ENCODE measurements around the gene WDR7. TPM values are rescaled to one million over a fixed set of nuclear protein-coding genes. Genes with fewer than 3 reads are reported as not detected.

Gene WDR7
- total and polyA plus RNA-seq, 10 of the 15 experiments (the other 5 are each of a cell fraction or from before 2014, with no cell fraction given): 2.8 to 16.5 (median 11.7) TPM

DNA sequence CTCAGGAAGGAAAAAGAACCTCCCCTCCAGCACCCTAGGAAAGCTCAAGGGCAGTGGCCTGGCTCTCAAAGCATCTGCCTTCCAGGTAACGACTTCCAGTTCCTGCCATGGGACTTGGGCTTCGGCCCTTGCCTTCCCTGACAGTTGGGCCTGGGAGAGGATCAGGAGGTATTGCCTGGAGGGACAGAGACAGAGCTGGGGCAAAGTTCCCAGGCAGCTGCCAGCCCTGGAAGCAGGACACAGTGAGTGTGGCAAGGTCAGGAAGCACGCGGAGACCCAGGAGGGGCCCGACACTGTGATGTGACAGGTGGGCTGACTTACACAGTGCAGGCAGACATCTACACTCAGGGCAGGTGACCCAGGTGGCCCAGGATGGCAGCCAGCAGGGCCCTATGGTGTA lies 408.2 kb downstream of the WDR7 start:
- ChIA-PET RAD21 (ENCODE audit: unreplicated experiment) (interaction anchor here (0.8 kb wide), 2 partner anchors 14 to 190 kb away, joined by 3 read pairs; no protein-coding TSS in a partner anchor), CTCF (interaction anchor here (0.7 to 1.7 kb wide), 3 partner anchors 18 to 146 kb away, joined by 3 to 5 read pairs (median 4); no protein-coding TSS in a partner anchor)

DNA sequence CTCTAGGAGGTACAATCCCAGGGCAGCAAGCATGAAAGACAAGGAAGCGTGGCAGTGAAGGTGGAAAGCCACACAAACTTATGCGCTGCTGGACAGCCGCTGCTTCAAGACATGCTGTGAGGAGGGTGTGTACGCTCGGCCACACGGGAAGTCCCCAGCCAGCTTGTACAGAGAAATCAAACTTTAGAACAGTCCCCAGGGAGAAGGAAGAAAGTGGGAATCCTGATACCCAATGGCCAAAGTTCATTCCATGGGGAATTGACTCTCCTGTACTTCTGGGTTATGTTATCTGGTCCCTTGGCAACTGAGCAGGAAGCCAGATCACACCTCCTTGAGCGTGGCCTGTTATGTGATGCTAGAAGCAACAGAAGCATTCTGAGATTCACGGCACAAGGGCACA lies 409.7 kb downstream of the WDR7 start:
- H3K9me3 ChIP-seq (replicated peaks; ENCODE audit: control insufficient read depth, insufficient read depth, low read length): no peaks in the 10 kb centered on the region; the same call in 2 of the 3 replicates
- intact Hi-C loops (cut with micrococcal nuclease; ENCODE audit: unreplicated experiment) (loop anchor here (2.0 kb wide), 1 partner anchor 16 kb away; no protein-coding TSS in a partner anchor), in situ Hi-C loops (cut with MboI) (no loop called here)
- H3K27me3 ChIP-seq (replicated peaks in 1 of 2; ENCODE audit: control insufficient read depth in 2 of 2, insufficient read depth in 2 of 2, low read length in 1 of 2): peaks cover 0 to 4% of the 10 kb centered on the region in 2 experiments; a peak in 1 of 4 replicates
- no peak for DNase-seq (ENCODE audit: low read depth, low spot score)
- SMC1A ChIA-PET (ENCODE audit: uncharacterized antibody, unreplicated experiment): interaction anchor here (1.9 kb wide), 1 partner anchor 9 kb away, joined by 7 read pairs; no protein-coding TSS in a partner anchor
- no peak overlapping the region for H3K4me3 ChIP-seq
- TF ChIP-seq JUNB (IDR thresholded peaks at IDR 0.05): no peak
- TF ChIP-seq SIN3A (IDR thresholded peaks at IDR 0.05; ENCODE audit: low read depth, low read length): no peak
- no peak for TF ChIP-seq ASH2L (IDR thresholded peaks at IDR 0.05; ENCODE audit: borderline replicate concordance, low read depth)
- no peak for TF ChIP-seq POU2F2 (IDR thresholded peaks at IDR 0.05; ENCODE audit: borderline replicate concordance, low read depth, low read length)
- no peak for TF ChIP-seq MEF2B (IDR thresholded peaks at IDR 0.05; ENCODE audit: partially characterized antibody, poor library complexity, severe bottlenecking)
- TF ChIP-seq NFIC (IDR thresholded peaks at IDR 0.05; ENCODE audit: low read depth, low read length): no peak
- TF ChIP-seq KLF5 (IDR thresholded peaks at IDR 0.05; ENCODE audit: partially characterized antibody): no peak
- no peak for TF ChIP-seq HDAC2 (IDR thresholded peaks at IDR 0.05)
- TF ChIP-seq CTCF (IDR thresholded peaks at IDR 0.05 in 2 of 3, conservative IDR thresholded peaks at IDR 0.05 in 1 of 3; ENCODE audit: control insufficient read depth in 2 of 3, extremely low read depth in 1 of 3, insufficient read depth in 1 of 3, low read depth in 3 of 3, low read length in 3 of 3): no peak
- no peak for TF ChIP-seq TAF1 (IDR thresholded peaks at IDR 0.05; ENCODE audit: borderline replicate concordance, low read depth, low read length)
- WGBS (ENCODE audit: insufficient coverage, insufficient replicate concordance, low lambda C conversion rate, missing lambda C conversion rate): 87% methylated on average over 8 of the region's 8 CpGs
- H3K4me1 ChIP-seq (ENCODE audit: control insufficient read depth, insufficient read depth, low read length): no peaks in the 10 kb centered on the region
- no TSS peak for BruUV-seq (replicated peaks)
- H3K79me2 ChIP-seq (ENCODE audit: control insufficient read depth, insufficient read depth, low read length): no peaks in the 10 kb centered on the region
- no peaks in the 10 kb centered on the region for H4K20me1 ChIP-seq (ENCODE audit: control insufficient read depth, insufficient read depth)
- H3K4me2 ChIP-seq (ENCODE audit: control insufficient read depth, insufficient read depth): no peak overlapping the region
- no peak for FAIRE-seq
- H3K27ac ChIP-seq (ENCODE audit: control insufficient read depth, insufficient read depth): no peak overlapping the region
- CTCF ChIA-PET: interaction anchor here (1.2 kb wide), 1 partner anchor 9 kb away, joined by 3 read pairs; no protein-coding TSS in a partner anchor
- ATAC-seq: no peak
- no peak overlapping the region for H2AFZ ChIP-seq (ENCODE audit: control insufficient read depth, low read depth, low read length)
- no peak overlapping the region for H3K9ac ChIP-seq (ENCODE audit: control insufficient read depth, insufficient read depth, low read length)
- RAD21 ChIA-PET (ENCODE audit: unreplicated experiment): no interaction called here
- H3K36me3 ChIP-seq (ENCODE audit: control insufficient read depth in 2 of 2, insufficient read depth in 2 of 2, low read length in 1 of 2): no peaks in the 10 kb centered on the region
- POLR2A ChIA-PET: no interaction called here

More for the DNA sequence above, 408.2 kb downstream of the WDR7 start:
- no peaks in the 10 kb centered on the region for H3K4me1 ChIP-seq (ENCODE audit: control insufficient read depth, insufficient read depth, low read length)
- no peak overlapping the region for H2AFZ ChIP-seq (ENCODE audit: control insufficient read depth, low read depth, low read length)
- H3K4me2 ChIP-seq (ENCODE audit: control insufficient read depth, insufficient read depth): no peak overlapping the region
- WGBS (ENCODE audit: insufficient coverage, insufficient replicate concordance, low lambda C conversion rate, missing lambda C conversion rate): 85% methylated on average over 5 of the region's 5 CpGs
- H3K4me3 ChIP-seq: no peak overlapping the region
- H3K36me3 ChIP-seq (ENCODE audit: control insufficient read depth in 2 of 2, insufficient read depth in 2 of 2, low read length in 1 of 2): no peaks in the 10 kb centered on the region
- no peak for DNase-seq (ENCODE audit: low read depth, low spot score)
- no peaks in the 10 kb centered on the region for H3K79me2 ChIP-seq (ENCODE audit: control insufficient read depth, insufficient read depth, low read length)
- H3K9ac ChIP-seq (ENCODE audit: control insufficient read depth, insufficient read depth, low read length): no peak overlapping the region
- intact Hi-C loops (cut with micrococcal nuclease; ENCODE audit: unreplicated experiment) (no loop called here), in situ Hi-C loops (cut with MboI) (no loop called here)
- H3K27ac ChIP-seq (ENCODE audit: control insufficient read depth, insufficient read depth): no peak overlapping the region
- peaks cover under 1% of the 10 kb centered on the region; the same call in 1 of the 3 replicates for H3K9me3 ChIP-seq (replicated peaks; ENCODE audit: control insufficient read depth, insufficient read depth, low read length)
- ATAC-seq: no peak
- BruUV-seq (replicated peaks): no TSS peak
- SMC1A ChIA-PET (ENCODE audit: uncharacterized antibody, unreplicated experiment): interaction anchor here (0.8 to 1.3 kb wide), 4 partner anchors 15 to 66 kb away, joined by 3 to 5 read pairs (median 3); no protein-coding TSS in a partner anchor
- H3K27me3 ChIP-seq (replicated peaks in 1 of 2; ENCODE audit: control insufficient read depth in 2 of 2, insufficient read depth in 2 of 2, low read length in 1 of 2): peaks cover 0 to 4% of the 10 kb centered on the region in 2 experiments; a peak in 1 of 4 replicates
- H4K20me1 ChIP-seq (ENCODE audit: control insufficient read depth, insufficient read depth): no peaks in the 10 kb centered on the region
- POLR2A ChIA-PET: no interaction called here
- no peak for FAIRE-seq
- TF ChIP-seq EZH2 (IDR thresholded peaks at IDR 0.05; ENCODE audit: borderline replicate concordance, control insufficient read depth, low read depth, low read length) (no peak), TCF7 (IDR thresholded peaks at IDR 0.05; ENCODE audit: borderline replicate concordance) (no peak)
